Measurements from ENCODE around the gene NUP54. TPM values are rescaled to one million over a fixed set of nuclear protein-coding genes. Genes with fewer than 3 reads are reported as not detected.

NUP54 gene, protein sequence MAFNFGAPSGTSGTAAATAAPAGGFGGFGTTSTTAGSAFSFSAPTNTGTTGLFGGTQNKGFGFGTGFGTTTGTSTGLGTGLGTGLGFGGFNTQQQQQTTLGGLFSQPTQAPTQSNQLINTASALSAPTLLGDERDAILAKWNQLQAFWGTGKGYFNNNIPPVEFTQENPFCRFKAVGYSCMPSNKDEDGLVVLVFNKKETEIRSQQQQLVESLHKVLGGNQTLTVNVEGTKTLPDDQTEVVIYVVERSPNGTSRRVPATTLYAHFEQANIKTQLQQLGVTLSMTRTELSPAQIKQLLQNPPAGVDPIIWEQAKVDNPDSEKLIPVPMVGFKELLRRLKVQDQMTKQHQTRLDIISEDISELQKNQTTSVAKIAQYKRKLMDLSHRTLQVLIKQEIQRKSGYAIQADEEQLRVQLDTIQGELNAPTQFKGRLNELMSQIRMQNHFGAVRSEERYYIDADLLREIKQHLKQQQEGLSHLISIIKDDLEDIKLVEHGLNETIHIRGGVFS
- total RNA-seq (2021): 43.3 and 45.9 TPM in 2 replicates
- Bru-seq, nascent RNA: percentile 93 among the genes with signal in this experiment
- percentile 85 among the genes with signal in this experiment for BruChase-seq, experiment 1, labeled RNA remaining after a 2-hour chase
- percentile 77 among the genes with signal in this experiment for BruChase-seq, experiment 2, labeled RNA remaining after a 6-hour chase
- long read RNA-seq, transcript NUP54-201 (12 exons, 2,367 nt): major isoform, 33 of 58 reads
- long read RNA-seq, partial matches to known transcripts: 2 of 58 reads
- long read RNA-seq, other reads (novel, unspliced or antisense): 21 of 58 reads

DNA sequence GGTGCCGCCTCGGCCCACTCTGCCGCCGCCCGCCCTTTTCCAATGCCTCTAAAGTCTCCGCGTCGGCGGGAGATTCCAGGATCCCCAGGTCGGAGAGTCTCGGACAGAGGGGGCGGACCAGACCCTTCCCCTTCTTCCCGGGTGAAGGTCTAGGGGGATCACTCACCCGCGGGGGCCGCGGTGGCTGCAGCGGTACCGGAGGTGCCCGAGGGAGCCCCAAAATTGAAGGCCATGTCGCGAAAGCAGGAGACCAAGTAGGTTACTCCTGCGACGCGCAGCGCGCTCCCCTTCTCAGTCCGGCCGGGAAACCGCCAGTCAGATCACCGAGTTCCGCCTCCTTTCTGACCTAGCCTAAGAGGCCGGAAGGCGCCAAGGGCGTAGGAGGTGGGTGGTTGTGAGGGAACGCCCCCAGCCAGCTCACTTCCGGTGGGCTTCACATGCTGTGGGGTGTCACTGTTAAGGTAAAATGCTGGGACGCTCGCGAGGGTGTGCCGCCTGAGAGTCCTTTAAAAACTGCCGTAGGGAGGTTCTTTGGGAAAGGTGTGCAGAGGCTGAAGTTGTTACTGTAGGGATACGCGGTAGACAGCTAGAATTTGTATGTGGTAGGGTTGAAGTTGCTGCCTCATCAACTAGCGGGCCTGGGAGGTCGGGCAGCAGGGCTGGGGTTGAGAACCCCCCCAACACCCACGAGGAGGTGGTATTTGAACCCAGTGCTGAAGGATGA, at the start of gene NUP54:
Gene NUP54, minus strand, starts transcription at position 256 of the 724 bp plus-strand sequence. Its CDS starts 23 bp downstream, at position 233.
- peak; percentile 93 for DNase-seq (ENCODE audit: low spot score)
- ChIA-PET POLR2A (ENCODE audit: low non-redundant PET) (no interaction called here), CTCF (no interaction called here)
- Histone ChIP-seq H3K36me3 (ENCODE audit: insufficient read depth, low read length, poor library complexity, severe bottlenecking) (peaks cover 8% of the 10 kb centered on the region), H3K27ac (ENCODE audit: low read depth, low read length, poor library complexity, severe bottlenecking) (peak within 1 kb of the TSS; percentile 99), H3K27me3 (replicated peaks; ENCODE audit: insufficient read depth, low read depth, low read length, poor library complexity) (no peaks in the 10 kb centered on the region), H3K4me3 (ENCODE audit: low read depth, low read length, poor library complexity, severe bottlenecking) (peak within 1 kb of the TSS; percentile 85), H3K4me1 (ENCODE audit: insufficient read depth, low read length, poor library complexity, severe bottlenecking) (peaks cover 7% of the 10 kb centered on the region), H3K9me3 (ENCODE audit: low read depth, low read length, poor library complexity, severe bottlenecking) (no peaks in the 10 kb centered on the region)
- BruUV-seq (replicated peaks): no TSS peak
- intact Hi-C loops (cut with micrococcal nuclease; ENCODE audit: unreplicated experiment): loop anchor here (5.0 kb wide), 1 partner anchor 156 kb away; the partner anchor contains the start of gene SDAD1
- TF ChIP-seq, protein P1, sequence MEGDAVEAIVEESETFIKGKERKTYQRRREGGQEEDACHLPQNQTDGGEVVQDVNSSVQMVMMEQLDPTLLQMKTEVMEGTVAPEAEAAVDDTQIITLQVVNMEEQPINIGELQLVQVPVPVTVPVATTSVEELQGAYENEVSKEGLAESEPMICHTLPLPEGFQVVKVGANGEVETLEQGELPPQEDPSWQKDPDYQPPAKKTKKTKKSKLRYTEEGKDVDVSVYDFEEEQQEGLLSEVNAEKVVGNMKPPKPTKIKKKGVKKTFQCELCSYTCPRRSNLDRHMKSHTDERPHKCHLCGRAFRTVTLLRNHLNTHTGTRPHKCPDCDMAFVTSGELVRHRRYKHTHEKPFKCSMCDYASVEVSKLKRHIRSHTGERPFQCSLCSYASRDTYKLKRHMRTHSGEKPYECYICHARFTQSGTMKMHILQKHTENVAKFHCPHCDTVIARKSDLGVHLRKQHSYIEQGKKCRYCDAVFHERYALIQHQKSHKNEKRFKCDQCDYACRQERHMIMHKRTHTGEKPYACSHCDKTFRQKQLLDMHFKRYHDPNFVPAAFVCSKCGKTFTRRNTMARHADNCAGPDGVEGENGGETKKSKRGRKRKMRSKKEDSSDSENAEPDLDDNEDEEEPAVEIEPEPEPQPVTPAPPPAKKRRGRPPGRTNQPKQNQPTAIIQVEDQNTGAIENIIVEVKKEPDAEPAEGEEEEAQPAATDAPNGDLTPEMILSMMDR (conservative IDR thresholded peaks at IDR 0.05; ENCODE audit: low read depth, low read length): no peak
- TF ChIP-seq EZH2 (IDR thresholded peaks at IDR 0.05; ENCODE audit: borderline replicate concordance, low read depth, low read length, poor library complexity, severe bottlenecking): no peak

DNA sequence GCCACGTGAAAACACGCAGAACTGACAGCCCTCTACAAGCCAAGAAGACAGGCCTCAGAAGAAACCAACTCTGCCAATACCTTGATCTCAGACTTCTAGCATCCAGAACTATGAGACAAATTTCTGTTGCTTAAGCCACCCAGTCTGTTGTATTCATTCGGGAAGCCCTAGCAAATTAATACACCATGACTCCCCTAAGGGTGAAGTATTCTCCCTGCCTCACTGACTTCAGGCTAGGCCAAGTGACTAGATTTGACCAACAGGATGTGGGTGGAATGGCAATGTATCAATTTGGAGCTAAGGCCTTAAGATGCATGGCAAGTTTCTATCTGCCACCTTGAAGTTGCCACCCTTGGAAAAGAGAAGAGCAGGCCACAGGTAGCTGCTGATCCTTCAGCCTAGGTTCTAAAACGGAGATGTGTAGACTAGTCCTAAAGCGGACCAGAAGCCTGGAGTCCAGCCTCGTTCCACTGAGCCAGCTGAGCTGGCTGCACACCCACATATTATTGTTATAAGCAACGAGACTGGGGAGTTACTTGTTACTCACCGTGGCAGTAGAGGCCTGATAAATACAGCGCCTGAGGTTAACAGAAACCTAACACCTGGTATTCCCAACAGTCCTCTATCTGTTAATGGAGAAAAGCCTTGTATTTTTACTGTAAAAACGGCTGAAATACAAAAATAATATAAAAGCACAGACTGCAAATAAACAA, 49.0 kb upstream of the NUP54 start:
- H3K27ac ChIP-seq (ENCODE audit: low read depth, low read length, poor library complexity, severe bottlenecking): peak overlapping the region; percentile 32
- no peak for TF ChIP-seq EZH2 (IDR thresholded peaks at IDR 0.05; ENCODE audit: borderline replicate concordance, low read depth, low read length, poor library complexity, severe bottlenecking)
- TF ChIP-seq, protein P1 (conservative IDR thresholded peaks at IDR 0.05; ENCODE audit: low read depth, low read length): no peak
- no peaks in the 10 kb centered on the region for H3K9me3 ChIP-seq (ENCODE audit: low read depth, low read length, poor library complexity, severe bottlenecking)
- intact Hi-C loops (cut with micrococcal nuclease; ENCODE audit: unreplicated experiment): no loop called here
- H3K36me3 ChIP-seq (ENCODE audit: insufficient read depth, low read length, poor library complexity, severe bottlenecking): peaks cover 2% of the 10 kb centered on the region
- no peaks in the 10 kb centered on the region for H3K27me3 ChIP-seq (replicated peaks; ENCODE audit: insufficient read depth, low read depth, low read length, poor library complexity)
- ChIA-PET CTCF (no interaction called here), POLR2A (ENCODE audit: low non-redundant PET) (no interaction called here)
- no TSS peak for BruUV-seq (replicated peaks)
- peaks cover 15% of the 10 kb centered on the region for H3K4me1 ChIP-seq (ENCODE audit: insufficient read depth, low read length, poor library complexity, severe bottlenecking)
- no peak for DNase-seq (ENCODE audit: low spot score)
- H3K4me3 ChIP-seq (ENCODE audit: low read depth, low read length, poor library complexity, severe bottlenecking): no peak overlapping the region

DNA sequence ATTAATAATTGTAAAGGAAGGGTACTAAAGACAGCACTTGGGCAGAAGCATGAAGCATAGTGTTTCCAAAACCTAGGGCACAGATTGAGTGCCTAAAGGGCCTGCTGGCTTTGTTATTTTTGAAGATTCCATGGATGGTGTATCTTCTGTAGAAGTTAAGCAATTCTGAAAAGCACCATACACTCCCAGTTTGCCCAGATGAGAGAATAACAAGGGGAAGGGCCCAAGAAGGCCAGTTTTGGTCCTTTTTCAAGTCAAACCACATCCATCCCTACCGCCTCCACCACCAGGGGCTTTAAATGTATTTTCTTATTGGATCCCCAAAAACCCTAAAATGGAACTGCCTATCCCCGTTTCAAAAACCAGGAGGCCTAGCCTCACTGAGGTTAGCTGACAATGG, 48.2 kb upstream of the NUP54 start:
- H3K27ac ChIP-seq (ENCODE audit: low read depth, low read length, poor library complexity, severe bottlenecking): no peak overlapping the region
- no peaks in the 10 kb centered on the region for H3K27me3 ChIP-seq (replicated peaks; ENCODE audit: insufficient read depth, low read depth, low read length, poor library complexity)
- POLR2A ChIA-PET (ENCODE audit: low non-redundant PET): no interaction called here
- peaks cover 2% of the 10 kb centered on the region for H3K36me3 ChIP-seq (ENCODE audit: insufficient read depth, low read length, poor library complexity, severe bottlenecking)
- BruUV-seq (replicated peaks): no TSS peak
- DNase-seq (ENCODE audit: low spot score): no peak
- H3K9me3 ChIP-seq (ENCODE audit: low read depth, low read length, poor library complexity, severe bottlenecking): no peaks in the 10 kb centered on the region
- H3K4me1 ChIP-seq (ENCODE audit: insufficient read depth, low read length, poor library complexity, severe bottlenecking): peaks cover 15% of the 10 kb centered on the region
- intact Hi-C loops (cut with micrococcal nuclease; ENCODE audit: unreplicated experiment): no loop called here
- CTCF ChIA-PET: no interaction called here
- TF ChIP-seq, protein P1 (conservative IDR thresholded peaks at IDR 0.05; ENCODE audit: low read depth, low read length): no peak
- no peak for TF ChIP-seq EZH2 (IDR thresholded peaks at IDR 0.05; ENCODE audit: borderline replicate concordance, low read depth, low read length, poor library complexity, severe bottlenecking)
- no peak overlapping the region for H3K4me3 ChIP-seq (ENCODE audit: low read depth, low read length, poor library complexity, severe bottlenecking)

Data from A673 (cell line).